CD4-positive, alpha-beta T cell treated with Interleukin-15 for 1 hour (primary cell): ENCODE data around the gene LY86.
A peak's percentile ranks its signal among the peaks of the same experiment; 100 is the strongest.

ENCODE experiments used
- DNase-seq: peaks from one replicate; pipeline ENCODE4 v3.0.0-alpha.2; 2020

The LY86 gene

DNA sequence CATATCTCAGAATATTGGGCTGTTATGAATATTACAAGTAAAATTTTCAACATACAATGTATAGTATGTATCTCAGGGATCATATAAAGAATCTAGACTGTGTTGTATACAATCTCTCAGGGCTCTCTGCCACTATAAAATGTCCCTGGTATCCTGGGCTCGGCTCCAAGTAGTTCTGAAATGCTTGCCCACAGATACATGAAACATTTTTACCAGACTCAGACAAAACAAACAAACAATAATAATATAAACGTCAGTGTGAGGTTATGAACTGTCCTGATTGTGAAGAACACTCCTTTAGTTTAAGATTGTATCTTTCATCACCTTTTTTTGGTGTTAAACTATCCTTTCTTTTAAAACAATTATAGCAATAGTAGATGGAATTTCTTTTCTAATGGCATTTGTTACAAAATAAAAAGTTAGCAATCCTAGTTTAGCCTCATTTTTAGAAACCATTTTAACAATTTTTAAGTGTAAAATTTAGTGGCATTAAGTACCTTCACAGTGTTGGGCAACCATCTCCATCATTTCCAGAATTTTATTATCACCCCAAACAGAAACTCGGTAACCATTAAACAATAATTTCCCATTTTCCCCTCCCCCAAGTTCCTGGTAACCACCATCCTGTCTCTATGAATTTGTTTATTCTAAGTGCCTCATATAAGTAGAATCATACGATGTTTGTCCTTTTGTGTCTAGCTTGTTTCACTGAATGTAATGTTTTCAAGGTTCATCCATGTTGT is 17.4 kb upstream of the LY86 start:
- DNase-seq = no peak

DNA sequence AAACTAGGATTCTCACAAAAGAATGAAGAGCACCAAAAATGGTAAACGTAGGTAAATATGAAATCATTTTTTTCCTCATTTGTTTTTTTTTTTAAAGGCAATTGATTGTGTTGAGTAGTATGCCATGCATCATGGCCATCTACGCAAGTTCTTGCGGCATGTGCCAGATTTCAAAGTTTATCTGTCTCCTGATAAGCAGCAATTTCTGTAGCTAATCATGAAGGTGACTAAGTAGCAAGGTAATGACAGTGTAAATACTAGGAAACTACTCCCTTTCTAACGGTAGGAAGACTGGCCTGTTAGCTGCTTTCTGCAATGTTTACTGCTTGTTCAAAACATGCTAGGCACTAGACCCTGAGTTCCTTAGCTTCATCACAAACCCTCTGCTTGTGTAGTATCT is 13.4 kb upstream of the LY86 start:
- no peak for DNase-seq

DNA sequence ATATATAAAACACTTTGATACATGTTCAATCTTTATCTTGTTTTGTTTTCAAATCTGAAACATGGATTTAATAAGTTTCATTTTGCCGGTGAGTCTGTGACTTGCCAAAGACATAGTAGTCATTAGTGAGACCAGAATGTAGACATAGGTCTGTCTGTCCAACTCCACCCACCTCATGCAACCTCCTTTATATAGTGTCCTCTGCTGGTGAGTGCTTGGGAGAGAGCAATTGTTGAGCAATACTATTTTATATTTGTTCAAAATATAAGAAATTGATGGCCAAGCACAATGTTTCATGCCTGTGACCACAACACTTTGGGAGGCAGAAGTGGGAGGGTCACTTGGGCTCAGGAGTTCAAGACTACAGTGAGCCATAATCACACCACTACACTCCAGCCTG is 10.8 kb upstream of the LY86 start:
- no peak for DNase-seq

DNA sequence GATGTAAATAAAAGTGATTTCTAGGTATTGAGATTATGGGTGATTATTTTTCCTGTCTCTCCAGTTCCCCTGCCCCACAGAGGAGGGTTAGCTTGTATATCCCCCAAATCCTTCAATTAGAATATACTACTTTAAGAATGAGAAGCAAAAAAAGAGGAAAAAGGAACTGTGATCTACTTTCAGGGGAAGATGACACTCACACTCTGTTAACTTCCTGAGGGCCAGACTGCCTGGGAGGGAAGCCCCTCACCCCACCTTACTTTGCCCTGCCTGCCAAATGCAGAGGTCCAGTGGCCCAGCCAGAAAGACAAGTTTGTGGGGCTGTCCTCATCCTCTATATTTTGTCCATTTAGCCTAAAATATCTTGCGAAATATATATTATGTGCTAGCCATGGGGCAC is 9.2 kb upstream of the LY86 start:
- no peak for DNase-seq

DNA sequence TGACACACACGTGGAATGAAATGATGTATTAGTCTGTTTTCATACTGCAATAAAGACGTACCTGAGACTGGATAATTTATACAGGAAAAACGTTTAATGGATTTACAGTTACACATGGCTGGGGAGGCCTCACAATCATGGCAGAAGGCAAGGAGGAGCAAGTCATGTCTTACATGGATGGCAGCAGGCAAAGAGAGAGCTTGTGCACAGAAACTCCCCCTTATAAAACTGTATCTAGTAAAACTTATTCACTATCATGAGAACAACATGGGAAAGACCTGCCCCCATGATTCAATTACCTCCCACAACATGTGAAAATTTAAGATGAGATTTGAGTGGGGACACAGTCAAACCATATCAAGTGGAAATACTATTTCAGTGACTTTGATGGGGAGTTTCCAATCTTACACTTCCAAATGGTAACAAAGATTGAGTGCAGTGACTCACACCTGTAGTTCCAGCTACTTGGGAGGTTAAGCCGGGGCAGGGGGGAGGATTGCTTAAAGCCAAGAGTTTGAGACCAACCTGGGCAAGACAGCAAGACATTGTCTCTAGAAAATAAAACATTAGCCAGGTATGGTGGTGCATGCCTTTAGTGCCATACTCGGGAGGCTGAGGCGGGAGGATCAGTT is 8.2 kb upstream of the LY86 start:
- no peak for DNase-seq

DNA sequence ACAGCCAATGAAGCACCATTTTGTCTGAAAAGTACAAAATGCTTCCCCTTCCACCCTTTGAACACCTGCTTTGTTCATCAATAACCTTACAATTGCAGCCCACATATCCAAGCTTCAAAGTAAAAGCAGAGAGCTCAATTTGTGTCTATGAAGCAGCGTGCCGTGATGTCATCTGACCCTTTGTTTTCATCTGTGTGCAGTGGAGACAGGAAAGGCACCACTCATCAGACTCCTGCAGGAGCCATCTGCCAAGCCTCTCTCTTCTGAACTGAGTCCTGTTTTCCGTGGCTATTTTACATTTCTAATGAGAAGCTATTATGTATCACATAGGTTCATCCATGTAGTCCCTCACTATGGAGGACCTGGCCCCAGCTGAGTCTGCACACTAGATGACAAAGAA is 7.5 kb upstream of the LY86 start:
- peak; percentile 27 for DNase-seq

DNA sequence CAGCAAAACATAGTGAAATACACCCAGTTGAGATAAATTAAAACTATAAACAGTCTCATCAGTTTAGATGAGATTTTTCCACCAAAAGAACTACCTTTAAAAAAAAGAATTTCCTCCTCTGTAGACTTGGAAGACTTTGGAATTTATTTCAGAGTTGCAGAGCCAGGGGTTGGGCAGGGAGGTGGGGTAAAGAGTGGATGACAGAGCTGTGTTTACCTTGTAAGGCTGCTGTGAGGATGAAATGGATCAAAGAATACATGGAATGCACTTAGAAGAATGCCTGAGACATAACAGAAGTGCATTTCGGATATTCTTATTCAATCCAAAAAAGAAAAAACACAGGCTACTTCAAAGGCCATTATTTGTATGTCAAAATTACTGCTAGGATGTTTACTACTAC is 6.4 kb upstream of the LY86 start:
- no peak for DNase-seq

DNA sequence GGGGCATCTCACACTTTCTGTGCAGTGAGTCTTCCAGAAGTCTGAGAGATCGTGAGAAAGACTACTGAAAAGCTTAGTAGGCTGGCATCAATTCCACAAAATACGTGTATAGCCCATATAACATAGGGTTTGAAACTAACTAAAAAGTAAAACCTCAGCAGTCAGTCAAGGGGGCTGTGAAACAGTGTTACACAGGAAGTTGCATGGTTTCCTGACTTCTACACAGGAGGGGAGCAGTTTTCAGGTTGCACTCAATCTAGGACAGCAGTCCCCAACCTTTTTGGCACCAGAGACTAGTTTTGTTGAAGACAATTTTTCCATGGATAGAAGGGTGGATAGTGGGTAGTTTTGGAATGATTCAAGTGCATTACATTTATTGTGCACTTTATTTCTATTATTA is 4.7 kb upstream of the LY86 start:
- no peak for DNase-seq

DNA sequence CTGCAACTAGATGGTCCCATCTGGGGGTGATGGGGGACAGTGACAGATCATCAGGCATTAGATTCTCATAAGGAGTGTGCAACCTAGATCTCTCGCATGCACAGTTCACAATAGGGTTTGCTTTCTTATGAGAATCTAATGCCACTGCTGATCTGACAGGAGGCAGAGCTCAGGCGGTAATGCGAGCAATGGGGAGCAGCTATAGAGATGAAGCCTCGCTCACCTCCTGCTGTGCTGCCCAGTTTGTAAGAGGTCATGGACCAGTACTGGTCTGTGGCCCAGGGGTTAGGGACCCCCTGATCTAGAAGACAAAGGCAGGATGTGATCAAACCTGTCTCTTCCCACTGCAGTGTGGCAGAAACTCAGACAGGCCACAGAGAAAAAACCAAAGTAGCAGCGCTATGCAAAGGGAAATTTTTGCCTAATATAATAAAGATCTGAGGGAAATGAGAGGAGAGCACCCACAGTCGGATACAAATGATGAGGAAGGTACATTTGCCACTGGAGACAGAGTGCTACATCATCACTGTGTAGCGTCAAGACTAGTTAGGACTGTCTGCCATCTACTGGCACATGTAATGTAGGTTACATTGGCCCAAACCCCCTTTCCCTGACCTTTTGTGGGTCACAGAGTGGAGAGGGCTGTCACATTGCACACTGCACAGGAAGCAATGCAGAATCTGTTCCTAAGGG is 4.1 kb upstream of the LY86 start:
- no peak for DNase-seq

DNA sequence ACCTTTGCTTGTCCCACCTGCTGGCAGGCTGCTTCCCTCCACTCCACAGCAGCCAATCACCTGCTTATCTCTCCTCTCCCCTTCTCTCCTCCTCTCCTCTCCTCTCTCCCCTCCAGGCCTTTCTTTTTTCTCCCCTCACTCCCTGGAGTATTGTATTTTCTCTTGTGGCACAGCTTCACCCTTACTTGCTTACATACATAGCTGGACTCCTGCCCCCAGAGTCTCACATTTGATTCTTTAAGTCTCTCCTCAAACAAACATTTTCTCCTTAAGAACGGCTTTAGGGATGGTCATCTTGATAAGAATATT is 3.6 kb upstream of the LY86 start:
- DNase-seq = no peak

DNA sequence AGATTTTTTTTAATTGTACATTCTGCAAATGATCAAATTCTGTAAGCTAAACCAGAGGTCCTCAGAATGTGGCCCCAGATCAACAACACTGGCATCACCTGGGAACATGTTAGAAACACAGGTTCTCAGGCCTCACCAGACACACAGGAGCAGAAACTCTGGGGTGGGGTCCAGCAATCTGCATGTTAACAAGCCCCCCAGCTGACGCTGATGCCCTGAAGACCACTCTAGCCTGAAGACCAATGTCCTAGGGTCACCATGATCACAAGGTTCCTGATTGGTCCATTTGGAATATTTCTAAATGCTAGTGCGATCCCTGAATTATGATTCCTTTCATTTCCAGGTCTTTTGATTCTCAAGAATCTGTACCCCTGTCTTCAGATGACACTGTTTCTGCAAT is 2.4 kb upstream of the LY86 start:
- DNase-seq = no peak

DNA sequence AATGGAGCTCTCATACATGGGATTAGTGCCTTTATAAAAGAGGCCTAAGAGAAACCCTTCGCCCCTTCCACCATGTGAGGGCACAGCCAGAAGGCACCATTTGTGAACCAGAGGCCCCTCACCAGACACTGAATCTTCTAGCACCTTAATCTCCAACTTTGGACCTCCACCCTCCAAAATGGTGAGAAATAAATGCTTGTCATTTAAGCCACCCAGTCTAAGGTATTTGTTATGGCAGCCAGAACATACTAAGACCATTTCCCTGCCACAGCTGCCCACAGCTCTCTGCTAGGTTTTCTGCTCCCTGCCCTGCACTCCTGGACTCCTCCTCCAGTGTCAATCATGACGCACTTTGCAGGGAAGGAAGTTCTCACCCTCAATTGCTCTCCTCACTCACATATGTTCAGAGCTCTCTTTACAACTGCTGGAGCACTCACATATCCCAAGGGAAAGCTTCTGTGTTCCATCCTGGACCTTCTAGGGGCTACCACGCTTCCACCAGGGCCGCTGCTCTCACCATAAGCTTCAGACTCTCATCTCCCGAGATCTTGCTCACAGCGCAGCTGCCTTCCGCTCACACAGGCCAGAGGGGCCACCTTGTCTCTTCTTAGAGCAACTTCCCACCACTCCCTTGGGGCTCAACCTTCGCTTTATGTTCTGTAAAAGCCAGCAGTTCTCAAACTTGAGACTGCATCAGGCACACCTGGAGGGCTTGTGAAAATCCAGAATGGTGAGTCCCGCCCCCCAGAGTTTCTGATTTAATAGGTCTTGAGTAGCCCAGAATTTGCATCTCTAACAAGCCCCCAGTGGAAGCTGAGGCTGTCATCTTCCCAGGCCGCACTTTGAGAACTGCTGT is 1.6 kb upstream of the LY86 start:
- peak; percentile 38 for DNase-seq

DNA sequence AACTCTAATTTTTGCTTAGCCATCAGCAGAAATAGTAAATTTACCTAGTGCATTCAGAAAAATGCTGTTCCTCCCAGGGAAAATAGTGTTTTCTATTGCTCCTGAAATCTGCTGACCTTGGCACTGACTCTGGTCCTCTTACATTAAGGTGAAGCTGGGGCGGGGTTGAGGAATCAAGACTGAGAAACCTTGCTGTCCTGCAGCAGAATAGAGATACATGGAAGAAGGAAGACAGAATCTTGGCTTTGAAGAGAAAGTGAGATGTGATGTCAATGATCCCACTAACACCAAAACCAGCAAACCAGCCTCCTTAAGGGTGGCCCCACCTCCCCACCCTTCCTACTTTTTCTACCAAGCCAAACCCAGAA is 840 bp upstream of the LY86 start:
- no peak for DNase-seq

DNA sequence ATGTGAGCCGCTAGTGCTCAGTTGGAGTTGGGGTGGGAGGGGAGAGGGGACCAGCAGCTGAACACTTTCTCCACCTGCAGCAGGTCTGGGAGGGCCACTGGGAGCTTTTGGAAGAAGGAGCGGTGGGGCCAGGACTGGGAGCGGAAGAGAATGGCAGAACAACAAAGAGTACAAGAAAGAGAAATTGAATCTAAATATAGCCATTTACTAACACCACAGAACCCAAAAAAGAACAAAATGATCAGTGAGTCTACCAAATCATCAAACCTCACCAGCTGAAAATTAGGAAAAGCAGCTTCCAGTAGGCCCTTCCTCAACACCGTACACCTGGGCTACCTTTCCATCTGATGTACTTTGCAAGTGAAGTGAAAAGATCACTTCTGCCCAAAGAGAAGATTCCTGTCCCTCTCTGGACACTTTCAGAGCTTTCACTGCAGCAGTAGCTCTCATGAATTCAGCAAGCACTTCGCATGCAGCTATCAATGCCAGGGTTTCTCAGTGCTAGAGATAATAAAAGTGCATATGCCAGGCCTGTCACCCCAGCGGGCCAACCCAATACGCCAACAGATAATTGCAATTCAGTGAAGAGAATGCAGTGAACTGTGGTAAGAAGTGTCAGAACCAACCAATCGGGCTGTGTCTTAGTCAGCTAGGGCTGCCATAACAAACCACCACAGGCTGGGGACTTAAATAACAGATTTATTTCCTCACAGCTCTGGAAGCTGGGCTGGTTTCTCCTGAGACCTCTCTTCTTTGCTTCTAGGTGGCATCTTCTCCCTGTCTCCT is 597 bp downstream of the LY86 start:
- DNase-seq = no peak

DNA sequence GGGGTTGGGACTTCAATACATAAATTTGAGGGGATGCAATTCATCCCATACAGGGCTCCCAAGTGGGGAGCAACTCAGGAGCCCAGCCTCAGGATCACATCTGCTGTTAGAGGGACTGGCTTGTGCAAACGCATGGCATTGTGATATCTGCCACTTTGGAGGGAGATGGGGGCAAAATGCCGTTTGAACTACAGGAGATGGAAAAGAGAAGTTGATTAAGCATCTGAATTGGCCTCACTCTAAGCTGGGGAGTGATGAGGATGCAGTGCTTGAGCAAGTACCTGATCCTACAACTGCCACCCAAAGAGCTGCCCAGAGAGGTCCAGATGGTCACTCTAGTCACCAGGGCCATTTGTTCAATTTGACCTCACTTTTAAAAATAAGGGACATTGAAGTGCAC is 2.0 kb downstream of the LY86 start:
- no peak for DNase-seq

DNA sequence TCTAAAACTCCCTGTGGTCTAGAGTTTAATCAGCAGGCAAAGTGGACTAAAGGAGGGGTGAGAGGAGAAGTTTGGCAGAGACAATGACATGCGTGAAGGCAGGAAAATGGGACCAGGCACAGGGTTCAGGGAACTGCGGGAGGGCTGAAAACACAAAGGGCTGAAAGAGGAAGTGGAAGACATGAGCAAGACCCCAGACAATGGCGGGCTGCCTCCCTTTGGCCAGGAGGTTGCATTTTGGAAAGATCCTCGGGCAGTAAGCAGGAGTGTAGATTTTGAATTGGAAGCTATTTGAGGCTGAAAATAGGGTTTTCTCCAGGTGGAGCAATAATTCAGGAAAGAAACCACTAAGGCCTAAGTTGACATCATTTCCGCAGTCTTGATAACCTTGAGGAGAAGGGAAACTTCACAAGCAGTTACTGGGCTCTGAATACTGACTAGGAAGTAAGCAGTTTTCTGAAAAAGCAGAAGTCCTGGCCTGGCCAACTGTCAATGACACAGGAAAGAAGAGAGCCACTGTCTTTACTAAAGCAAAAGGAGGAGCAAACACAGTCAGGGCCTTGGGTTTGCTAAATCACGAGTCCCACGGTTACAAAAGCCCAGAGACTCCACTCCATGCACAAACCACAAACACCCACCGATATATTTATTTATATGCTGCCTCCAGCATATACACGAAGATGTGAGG is 3.4 kb downstream of the LY86 start:
- DNase-seq = peak; percentile 68

DNA sequence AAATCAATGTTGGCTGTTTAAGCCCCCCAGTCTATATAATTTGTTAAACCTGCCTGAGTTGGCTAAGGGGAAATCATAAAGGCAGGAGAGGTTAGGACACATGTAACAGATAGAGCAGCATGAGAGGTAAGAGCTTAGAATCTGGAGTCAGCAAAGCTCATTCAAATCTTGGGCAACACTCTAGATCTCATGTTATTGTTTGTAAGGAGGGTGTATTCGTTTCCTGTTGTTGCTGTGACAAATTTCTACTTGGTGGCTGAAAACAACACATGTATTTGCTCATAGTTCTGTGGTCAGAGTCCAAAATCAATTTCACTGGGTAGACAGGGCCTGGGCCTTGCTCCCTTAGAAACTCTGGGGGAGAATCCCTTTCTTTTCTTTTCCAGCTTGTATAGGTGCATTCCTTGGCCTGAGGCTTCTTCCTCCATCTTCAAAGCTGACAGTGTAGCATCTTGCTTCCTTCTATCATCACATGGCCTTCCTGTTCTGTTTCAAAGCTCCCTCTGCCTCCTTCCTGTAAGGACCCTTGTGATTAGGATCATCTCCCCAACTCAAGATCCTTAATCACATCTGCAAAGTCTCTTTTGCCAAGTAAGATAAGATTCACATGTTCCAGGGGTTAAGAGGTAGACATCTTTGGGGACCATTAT is 4.4 kb downstream of the LY86 start:
- no peak for DNase-seq

DNA sequence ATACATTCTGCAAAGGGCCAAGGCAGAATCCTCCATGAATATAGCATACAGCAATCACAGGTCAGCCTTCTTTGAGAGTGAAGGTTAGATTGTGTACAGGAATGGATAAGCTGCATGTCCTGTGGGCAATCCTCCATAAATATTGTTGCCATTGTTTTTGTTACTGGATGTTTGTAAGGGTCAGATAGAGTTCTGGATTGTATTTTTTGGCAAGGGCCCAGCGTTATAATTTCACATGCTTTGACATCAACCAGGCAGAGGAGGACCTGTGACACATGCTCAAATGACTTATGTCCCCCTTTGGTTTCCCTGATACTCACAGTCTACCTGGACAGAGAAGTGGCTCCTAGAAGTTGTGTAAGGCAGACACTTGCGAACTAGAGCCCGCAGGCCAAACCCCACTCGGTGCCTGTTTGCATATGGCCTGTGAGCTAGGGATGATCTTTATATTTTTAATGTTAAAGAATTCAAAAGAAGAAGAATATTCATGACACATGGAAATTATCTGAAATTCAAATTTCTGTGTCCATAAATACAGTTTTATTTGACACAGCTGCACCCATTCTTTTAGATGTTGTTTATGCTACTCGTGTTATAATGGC is 5.4 kb downstream of the LY86 start:
- DNase-seq = no peak

DNA sequence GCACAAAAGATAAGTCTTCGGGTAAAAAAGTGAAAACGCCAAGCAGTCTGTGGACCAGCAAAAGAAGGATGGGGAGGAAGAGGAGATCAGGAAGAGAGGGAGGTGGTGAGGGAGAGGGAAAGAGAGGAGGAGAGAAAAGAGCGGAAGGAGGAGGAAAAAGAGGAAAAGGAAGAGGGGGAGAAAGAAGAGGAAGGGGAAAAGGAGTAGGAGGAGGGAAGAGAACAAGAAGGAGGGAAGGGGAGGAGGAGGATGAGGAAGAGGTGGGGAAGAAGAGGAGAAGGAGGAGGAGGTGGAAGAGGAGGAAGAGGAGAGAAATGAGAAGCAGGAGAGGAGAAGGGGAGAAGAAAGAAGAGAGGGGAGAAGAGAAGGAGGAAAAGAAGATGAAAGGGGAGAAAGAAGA is 6.5 kb downstream of the LY86 start:
- DNase-seq = no peak

DNA sequence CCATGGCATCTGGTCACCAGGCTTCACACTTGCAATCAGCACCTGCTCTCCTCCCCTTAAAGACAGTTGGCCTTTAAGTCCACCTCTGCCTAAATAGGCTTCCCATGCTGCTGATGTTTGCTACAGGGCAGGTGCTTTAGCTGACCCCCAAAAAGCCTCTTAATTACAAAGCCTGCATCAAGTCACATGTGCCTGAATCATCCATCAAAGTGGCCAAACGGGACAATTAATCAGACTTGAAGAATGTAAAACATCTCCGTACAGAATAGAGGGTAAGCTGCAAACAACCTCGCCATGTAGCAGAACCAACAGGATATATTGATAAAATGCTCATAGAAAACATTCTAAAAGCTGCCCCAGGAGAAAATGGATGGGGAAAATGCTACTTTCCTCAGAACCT is 7.4 kb downstream of the LY86 start:
- DNase-seq = no peak
